Gastrocnemius medialis (tissue), 4 donors: ENCODE results near the gene SORCS1.

Experiments used
- CTCF ChIP-seq, 5 experiments: fragments of 450-650 bp in 3 of 5; fragments of 200-600 bp in 2 of 5; sonication (generic) in 2 of 5; IDR thresholded peaks in 4 of 5; conservative IDR thresholded peaks in 1 of 5; 1 replicate in 4 of 5; 2 replicates in 1 of 5; pipeline ENCODE4 v1.5.1; 2016 to 2019; ENCODE audit warnings: antibody characterized with exemption in 5 of 5, mild to moderate bottlenecking in 3 of 5, moderate library complexity in 3 of 5
- POLR2A ChIP-seq, 2 donors: fragments of 450-650 bp; IDR thresholded peaks; one replicate each; pipeline ENCODE4 v1.6.1; 2017; ENCODE audit warnings: antibody characterized with exemption in 2 of 2, mild to moderate bottlenecking in 2 of 2, moderate library complexity in 2 of 2

GRCh38 chr10:106997721-106998120 is 166.8 kb downstream of the SORCS1 start:
- TF ChIP-seq CTCF (IDR thresholded peaks at IDR 0.05 in 4 of 5, conservative IDR thresholded peaks at IDR 0.05 in 1 of 5) = no peak
- no peak for TF ChIP-seq POLR2A (IDR thresholded peaks at IDR 0.05)
